ENCODE measurements around the gene PPIH. TPM values are rescaled to one million over a fixed set of nuclear protein-coding genes. Genes with fewer than 3 reads are reported as not detected.
"Not testable (repeated sequence)": the region's sequence is repeated elsewhere in the genome, so short reads cannot be mapped to it uniquely, and the experiment has no call there.

The PPIH gene
- polyA plus RNA-seq, 6 donors from 2014 or later = 54.1 to 86.8 (median 72.1) TPM

GRCh38 chr1:42689912-42690311 lies 31.7 kb downstream of the PPIH start:
- ATAC-seq (ENCODE audit: low read depth in 2 of 2) (no peak), DNase-seq (no peak)
- Mint-ChIP-seq H3K9me3 (no peaks in the 10 kb centered on the region), H3K36me3 (peaks cover 1 to 8% of the 10 kb centered on the region in 2 donors), H3K4me3 (peak overlapping the region in 3 of 8 donors; percentile 38 to 57 (median 55)), H3K4me1 (peaks cover 50 to 82% (median 75%) of the 10 kb centered on the region in 3 donors), H3K27ac (peak overlapping the region in 1 of 6 donors; percentile 74), H3K27me3 (no peaks in the 10 kb centered on the region)

- peaks cover 0 to 15% of the 10 kb centered on the region in 2 donors for H3K36me3 Mint-ChIP-seq
- peaks cover 45 to 78% (median 71%) of the 10 kb centered on the region in 3 donors for H3K4me1 Mint-ChIP-seq
- no peaks in the 10 kb centered on the region for H3K9me3 Mint-ChIP-seq
- peak overlapping the region in 3 of 8 donors; percentile 23 to 59 (median 36) for H3K4me3 Mint-ChIP-seq
- H3K27me3 Mint-ChIP-seq = no peaks in the 10 kb centered on the region
- no peak for DNase-seq
- peak in 1 of 2 donors; percentile 29 for ATAC-seq (ENCODE audit: low read depth in 2 of 2)
- no peak overlapping the region for H3K27ac Mint-ChIP-seq
These were observed 32.4 kb downstream of the PPIH start for GRCh38 chr1:42690477-42691156.

GRCh38 chr1:42691157-42691498 lies 32.9 kb downstream of the PPIH start:
- Mint-ChIP-seq H3K4me1 (peaks cover 46 to 74% (median 73%) of the 10 kb centered on the region in 3 donors), H3K4me3 (peak overlapping the region in 1 of 8 donors; percentile 15), H3K27ac (no peak overlapping the region), H3K27me3 (no peaks in the 10 kb centered on the region), H3K9me3 (no peaks in the 10 kb centered on the region), H3K36me3 (peaks cover 5 to 20% of the 10 kb centered on the region in 2 donors)
- no peak for DNase-seq
- peak in 1 of 2 donors; percentile 15 for ATAC-seq (ENCODE audit: low read depth in 2 of 2)

- DNase-seq (no peak), ATAC-seq (ENCODE audit: low read depth in 2 of 2) (no peak)
- no peaks in the 10 kb centered on the region for H3K27me3 Mint-ChIP-seq
- peak overlapping the region in 4 of 6 donors; percentile 3 to 77 (median 67) for H3K27ac Mint-ChIP-seq
- peaks cover 8 to 23% of the 10 kb centered on the region in 2 donors for H3K36me3 Mint-ChIP-seq
- peaks cover 47 to 65% (median 63%) of the 10 kb centered on the region in 3 donors for H3K4me1 Mint-ChIP-seq
- no peaks in the 10 kb centered on the region for H3K9me3 Mint-ChIP-seq
- H3K4me3 Mint-ChIP-seq = no peak overlapping the region
These were observed 34.2 kb downstream of the PPIH start for GRCh38 chr1:42692461-42692860.

GRCh38 chr1:42692911-42693310 lies 34.7 kb downstream of the PPIH start:
- no peak for DNase-seq
- Mint-ChIP-seq H3K27ac (peak overlapping the region in 5 of 6 donors; percentile 3 to 77 (median 62)), H3K36me3 (peaks cover 8 to 19% of the 10 kb centered on the region in 2 donors), H3K4me1 (peaks cover 42 to 60% (median 58%) of the 10 kb centered on the region in 3 donors), H3K4me3 (no peak overlapping the region), H3K9me3 (no peaks in the 10 kb centered on the region), H3K27me3 (no peaks in the 10 kb centered on the region)
- ATAC-seq (ENCODE audit: low read depth in 2 of 2) = no peak

GRCh38 chr1:42698081-42698813 lies 40.0 kb downstream of the PPIH start:
- DNase-seq (no peak), ATAC-seq (ENCODE audit: low read depth in 2 of 2) (no peak)
- Mint-ChIP-seq H3K36me3 (peaks cover 27 to 34% of the 10 kb centered on the region in 2 donors), H3K27me3 (no peaks in the 10 kb centered on the region), H3K27ac (peak overlapping the region in 3 of 6 donors; percentile 10 to 72 (median 44)), H3K9me3 (no peaks in the 10 kb centered on the region), H3K4me3 (no peak overlapping the region), H3K4me1 (peaks cover 8 to 34% (median 20%) of the 10 kb centered on the region in 3 donors)

- ATAC-seq (ENCODE audit: low read depth in 2 of 2) = no peak
- H3K27me3 Mint-ChIP-seq = no peaks in the 10 kb centered on the region
- peak overlapping the region in 3 of 6 donors; percentile 52 to 78 (median 72) for H3K27ac Mint-ChIP-seq
- H3K4me3 Mint-ChIP-seq = no peak overlapping the region
- H3K9me3 Mint-ChIP-seq = no peaks in the 10 kb centered on the region
- H3K4me1 Mint-ChIP-seq = peaks cover 2 to 26% (median 18%) of the 10 kb centered on the region in 3 donors
- no peak for DNase-seq
- H3K36me3 Mint-ChIP-seq = peaks cover 44 to 45% of the 10 kb centered on the region in 2 donors
These were observed 41.8 kb downstream of the PPIH start for GRCh38 chr1:42700006-42700405.

- peaks cover 0 to 8% (median 0%) of the 10 kb centered on the region in 7 donors for H3K9me3 Mint-ChIP-seq
- H3K4me3 Mint-ChIP-seq = peak overlapping the region in 1 of 8 donors; percentile 34
- peaks cover 3 to 8% (median 7%) of the 10 kb centered on the region in 3 donors for H3K4me1 Mint-ChIP-seq
- peak overlapping the region in 5 of 6 donors; percentile 15 to 75 (median 48) for H3K27ac Mint-ChIP-seq
- DNase-seq = no peak
- ATAC-seq (ENCODE audit: low read depth in 2 of 2) = no peak
- no peaks in the 10 kb centered on the region for H3K27me3 Mint-ChIP-seq
- peaks cover 42 to 43% of the 10 kb centered on the region in 2 donors for H3K36me3 Mint-ChIP-seq
These were observed 45.8 kb downstream of the PPIH start for GRCh38 chr1:42703888-42704464.

- not testable (repeated sequence) for ATAC-seq (ENCODE audit: low read depth in 2 of 2); H3K4me3 Mint-ChIP-seq; H3K27me3 Mint-ChIP-seq; DNase-seq
- Mint-ChIP-seq H3K27ac (peak overlapping the region in 5 of 6 donors; percentile 22 to 69 (median 46)), H3K9me3 (peaks cover 9 to 35% (median 28%) of the 10 kb centered on the region in 7 donors), H3K4me1 (peaks cover 8 to 19% (median 14%) of the 10 kb centered on the region in 3 donors), H3K36me3 (peaks cover 52 to 63% of the 10 kb centered on the region in 2 donors)
These were observed 54.6 kb downstream of the PPIH start for GRCh38 chr1:42712808-42713207.

- ATAC-seq (ENCODE audit: low read depth in 2 of 2) = no peak
- Mint-ChIP-seq H3K4me1 (peaks cover 8 to 20% (median 12%) of the 10 kb centered on the region in 3 donors), H3K9me3 (peaks cover 9 to 35% (median 26%) of the 10 kb centered on the region in 7 donors), H3K27me3 (no peaks in the 10 kb centered on the region), H3K27ac (peak overlapping the region in 4 of 6 donors; percentile 20 to 82 (median 52)), H3K36me3 (peaks cover 48 to 68% of the 10 kb centered on the region in 2 donors), H3K4me3 (no peak overlapping the region)
- no peak for DNase-seq
These were observed 55.1 kb downstream of the PPIH start for GRCh38 chr1:42713293-42713692.

GRCh38 chr1:42714441-42714840 lies 56.2 kb downstream of the PPIH start:
- ATAC-seq (ENCODE audit: low read depth in 2 of 2); H3K27me3 Mint-ChIP-seq; DNase-seq; H3K27ac Mint-ChIP-seq; H3K4me3 Mint-ChIP-seq: not testable (repeated sequence)
- Mint-ChIP-seq H3K36me3 (peaks cover 45 to 73% of the 10 kb centered on the region in 2 donors), H3K4me1 (peaks cover 8 to 23% (median 11%) of the 10 kb centered on the region in 3 donors), H3K9me3 (peaks cover 9 to 35% (median 26%) of the 10 kb centered on the region in 7 donors)

- ATAC-seq (ENCODE audit: low read depth in 2 of 2) (no peak), DNase-seq (no peak)
- peaks cover 8 to 27% of the 10 kb centered on the region in 2 donors for H3K36me3 Mint-ChIP-seq
- no peaks in the 10 kb centered on the region for H3K27me3 Mint-ChIP-seq
- H3K4me3 Mint-ChIP-seq = no peak overlapping the region
- peaks cover 0 to 5% (median 0%) of the 10 kb centered on the region in 7 donors for H3K9me3 Mint-ChIP-seq
- no peak overlapping the region for H3K27ac Mint-ChIP-seq
- peaks cover 0 to 16% (median 0%) of the 10 kb centered on the region in 3 donors for H3K4me1 Mint-ChIP-seq
These were observed 62.6 kb downstream of the PPIH start for GRCh38 chr1:42720868-42721267.

GRCh38 chr1:42721926-42722325 lies 63.7 kb downstream of the PPIH start:
- Mint-ChIP-seq H3K4me1 (peaks cover 0 to 10% (median 0%) of the 10 kb centered on the region in 3 donors), H3K4me3 (no peak overlapping the region), H3K27ac (peak overlapping the region in 1 of 6 donors; percentile 60), H3K9me3 (no peaks in the 10 kb centered on the region), H3K27me3 (no peaks in the 10 kb centered on the region), H3K36me3 (peaks cover 7 to 17% of the 10 kb centered on the region in 2 donors)
- DNase-seq (no peak), ATAC-seq (ENCODE audit: low read depth in 2 of 2) (no peak)
